Erythroblast (primary cell): ENCODE measurements around the gene SLC2A14.
A peak's percentile ranks its signal among the peaks of the same experiment; 100 is the strongest.
"Not testable (repeated sequence)": the region's sequence is repeated elsewhere in the genome, so short reads cannot be mapped to it uniquely, and the experiment has no call there.

ENCODE experiments used
- DNase-seq, 2 experiments: peaks; one replicate each; lab custom pipeline; 2025; lab: John Stamatoyannopoulos, UW
- GATA1 ChIP-seq: IDR thresholded peaks from 2 replicates; pipeline ENCODE4 v1.6.1; 2011; ENCODE audit warnings: low read depth, mild to moderate bottlenecking, control low read depth, low read length, moderate library complexity
- POLR2A ChIP-seq: IDR thresholded peaks from 2 replicates; pipeline ENCODE4 v1.6.1; 2011; ENCODE audit warnings: mild to moderate bottlenecking, low read length

SLC2A14 gene

GRCh38 chr12:7856516-7856915 lies 16.2 kb downstream of the SLC2A14 start:
- TF ChIP-seq POLR2A (no peak), GATA1 (no peak)

DNA sequence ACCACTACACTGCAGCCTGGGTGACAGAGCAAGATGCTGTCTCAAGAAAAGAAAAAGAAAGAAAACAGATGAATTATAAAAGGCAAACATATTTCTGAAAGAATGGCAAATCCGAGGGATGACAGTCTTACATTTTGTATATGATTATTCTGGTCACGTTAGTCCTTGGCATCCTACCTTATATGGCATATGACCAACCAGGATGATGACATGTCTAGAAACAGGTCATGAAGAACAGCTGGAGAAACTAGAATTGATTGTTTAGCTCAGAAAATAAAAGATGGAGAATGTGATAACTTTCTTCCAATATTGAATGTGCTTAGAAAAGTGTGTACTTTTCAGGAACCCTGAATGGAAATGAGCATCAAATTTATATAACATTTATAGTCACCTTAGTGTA lies 19.2 kb downstream of the SLC2A14 start:
- TF ChIP-seq POLR2A = no peak
- no peak for TF ChIP-seq GATA1
- DNase-seq = peak; percentile 22 to 65

More at GRCh38 chr12:7856516-7856915, 16.2 kb downstream of the SLC2A14 start:
- no peak for DNase-seq

DNA sequence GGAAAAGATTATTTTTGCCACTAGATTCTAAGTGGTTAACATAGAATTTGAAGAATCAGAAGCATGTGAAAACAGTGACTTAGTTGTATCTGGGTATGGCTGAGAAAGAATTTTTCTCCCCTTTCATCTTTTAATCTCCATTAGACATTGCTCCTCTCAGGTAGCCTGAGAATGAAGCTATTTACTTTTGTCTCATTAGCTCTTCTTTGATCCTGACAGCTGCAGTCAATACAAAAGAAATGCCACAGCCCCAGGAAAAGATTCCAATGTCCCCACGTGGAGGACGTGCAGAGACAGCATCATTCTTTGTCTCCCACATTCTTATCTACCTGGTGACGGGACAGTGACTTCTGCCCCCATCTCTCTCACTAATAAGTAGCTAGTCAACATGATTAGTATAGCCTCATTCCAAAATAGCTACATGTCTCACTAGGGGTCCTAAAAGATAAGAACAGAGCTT lies 21.1 kb downstream of the SLC2A14 start:
- not testable (repeated sequence) for DNase-seq

DNA sequence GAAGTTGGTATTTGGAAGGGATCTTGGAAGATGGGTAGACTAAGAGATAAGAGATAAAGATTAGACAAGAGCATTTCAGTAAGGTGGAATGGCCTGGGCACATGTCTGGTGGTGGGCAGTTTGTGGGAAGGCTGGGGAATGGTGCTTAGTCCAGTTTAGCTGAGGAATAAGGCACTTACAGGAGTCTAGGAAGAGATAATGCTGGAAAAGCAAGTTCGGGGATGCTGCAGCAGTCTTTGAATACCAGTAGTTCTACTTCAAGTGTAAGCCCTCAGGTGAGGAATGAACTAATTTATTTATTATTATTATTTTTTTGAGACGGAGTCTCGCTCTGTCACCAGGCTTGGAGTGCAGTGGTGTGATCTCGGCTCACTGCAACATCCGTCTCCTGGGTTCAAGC lies 22.6 kb downstream of the SLC2A14 start:
- DNase-seq = not testable (repeated sequence)

GRCh38 chr12:7848098-7848422 lies 24.7 kb downstream of the SLC2A14 start:
- DNase-seq = not testable (repeated sequence)

GRCh38 chr12:7847226-7848097 lies 25.3 kb downstream of the SLC2A14 start:
- not testable (repeated sequence) for DNase-seq

DNA sequence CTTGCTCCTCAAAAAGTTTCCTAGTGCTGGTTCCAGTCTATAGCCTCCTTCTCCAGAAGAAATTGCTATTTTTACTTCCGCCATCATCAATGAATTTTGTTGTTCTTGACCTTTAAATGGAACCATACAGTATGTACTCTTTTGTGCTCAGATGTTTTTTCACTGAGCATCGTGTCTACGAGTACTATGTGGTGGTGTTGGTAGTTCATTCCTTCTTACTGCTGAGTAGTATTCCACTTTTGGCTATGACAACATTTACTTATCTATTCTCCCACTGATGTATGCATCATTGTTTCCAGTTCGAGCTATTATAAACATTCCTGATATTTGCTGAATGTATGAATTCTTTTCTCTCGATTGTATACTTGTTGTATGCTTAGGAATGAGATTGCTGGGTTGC lies 28.6 kb downstream of the SLC2A14 start:
- DNase-seq = peak; percentile 46 to 68
- TF ChIP-seq POLR2A (no peak), GATA1 (no peak)

- peak in 1 of 2 experiments; percentile 46 for DNase-seq
These were observed 29.1 kb downstream of the SLC2A14 start for GRCh38 chr12:7843583-7843982.

- not testable (repeated sequence) for DNase-seq
These were observed 29.6 kb downstream of the SLC2A14 start for GRCh38 chr12:7843149-7843548.

- peak in 1 of 2 experiments; percentile 7 for DNase-seq
These were observed 30.3 kb downstream of the SLC2A14 start for GRCh38 chr12:7842444-7842843.

GRCh38 chr12:7839848-7840247 lies 32.9 kb downstream of the SLC2A14 start:
- DNase-seq = not testable (repeated sequence)

DNA sequence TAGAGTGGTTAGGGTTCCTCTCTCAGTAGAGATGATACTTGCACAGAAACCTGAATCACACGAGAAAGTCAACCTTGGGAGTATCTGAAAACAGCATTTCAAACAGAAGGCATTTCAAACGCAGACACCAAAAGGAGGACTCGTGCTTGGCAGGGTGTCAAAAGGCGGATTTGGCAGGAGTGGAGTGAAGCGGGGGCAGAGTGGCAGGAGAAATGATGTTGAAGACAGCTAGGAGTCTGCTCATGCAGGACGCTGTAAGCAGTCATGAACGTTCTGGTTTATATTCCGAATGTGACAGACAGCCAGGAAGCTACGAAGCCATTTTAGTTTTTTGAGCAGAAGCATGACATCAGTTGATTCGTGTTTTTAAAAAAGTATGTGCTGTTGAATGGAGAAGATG lies 33.5 kb downstream of the SLC2A14 start:
- DNase-seq = not testable (repeated sequence)

GRCh38 chr12:7837366-7837765 lies 35.3 kb downstream of the SLC2A14 start:
- no peak for DNase-seq
- TF ChIP-seq POLR2A (no peak), GATA1 (no peak)

- no peak for TF ChIP-seq GATA1
- TF ChIP-seq POLR2A = no peak
- no peak for DNase-seq
These were observed 36.9 kb downstream of the SLC2A14 start for GRCh38 chr12:7835766-7836165.

GRCh38 chr12:7835116-7835515 lies 37.6 kb downstream of the SLC2A14 start:
- TF ChIP-seq POLR2A = no peak
- no peak for TF ChIP-seq GATA1
- DNase-seq = no peak

DNA sequence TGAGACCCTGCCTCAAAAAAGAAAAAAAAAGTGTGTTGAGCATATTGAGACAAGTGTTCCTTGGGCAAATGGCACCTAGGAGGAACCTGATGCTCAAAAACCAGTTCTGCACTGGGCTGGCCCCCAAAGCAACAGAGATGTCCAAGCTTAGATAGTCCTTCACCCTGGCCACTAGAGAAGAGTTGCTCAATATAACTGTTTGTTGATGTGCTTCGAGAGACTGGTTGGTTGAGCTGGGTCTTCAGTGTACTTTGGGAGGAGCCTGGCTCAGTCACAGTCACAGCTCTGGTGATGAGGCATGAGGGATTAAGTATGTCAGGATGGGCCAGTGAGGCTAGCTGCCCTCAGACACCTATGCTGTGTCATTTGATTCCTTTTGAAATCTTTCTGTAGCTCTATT lies 38.0 kb downstream of the SLC2A14 start:
- TF ChIP-seq POLR2A = no peak
- no peak for TF ChIP-seq GATA1
- DNase-seq = no peak
